ENCODE results near the gene TAS2R43.

- TF ChIP-seq KDM1A (IDR thresholded peaks at IDR 0.05; ENCODE audit: low read depth) (no peak), CTCF (IDR thresholded peaks at IDR 0.05) (no peak), CBX2 (IDR thresholded peaks at IDR 0.05; ENCODE audit: borderline replicate concordance, low read depth) (no peak), JUN (IDR thresholded peaks at IDR 0.05) (no peak), MAZ (IDR thresholded peaks at IDR 0.05; ENCODE audit: borderline replicate concordance, low read depth, low read length) (no peak), CHD2 (IDR thresholded peaks at IDR 0.05; ENCODE audit: low read length, partially characterized antibody) (no peak), POLR2A (IDR thresholded peaks at IDR 0.05; ENCODE audit: low read length) (no peak), SMC3 (IDR thresholded peaks at IDR 0.05) (no peak), REST (IDR thresholded peaks at IDR 0.05) (no peak), NFE2L2 (conservative IDR thresholded peaks at IDR 0.05; ENCODE audit: low read length) (no peak), EP300 (IDR thresholded peaks at IDR 0.05) (no peak), EHMT2 (IDR thresholded peaks at IDR 0.05; ENCODE audit: low read depth) (no peak), GATA3 (IDR thresholded peaks at IDR 0.05; ENCODE audit: borderline replicate concordance) (no peak)
Observed at GRCh38 chr12:11136075-11136474, 44.0 kb upstream of the TAS2R43 start.
